Neural cell (in vitro differentiated cells): Measurements from ENCODE around the gene ALB.

Experiments
- CTCF ChIP-seq: fragments of 450-650 bp; IDR thresholded peaks from 2 replicates; pipeline ENCODE4 v1.5.1; 2014; ENCODE audit warnings: antibody characterized with exemption, mild to moderate bottlenecking, moderate library complexity; ENCODE audit not compliant: poor library complexity, severe bottlenecking
- EP300 ChIP-seq: fragments of 450-650 bp; conservative IDR thresholded peaks from 2 replicates; pipeline ENCODE4 v1.6.1; 2014; ENCODE audit warnings: antibody characterized with exemption, mild to moderate bottlenecking, moderate library complexity; ENCODE audit not compliant: poor library complexity, severe bottlenecking
- EZH2 ChIP-seq: fragments of 200-600, 300-800 bp; shearing (Covaris generic), sonication (generic); IDR thresholded peaks from 2 replicates; pipeline ENCODE4 v1.6.1; 2014; ENCODE audit warnings: antibody characterized with exemption, low read length, borderline replicate concordance, mild to moderate bottlenecking; ENCODE audit not compliant: insufficient read depth, poor library complexity, severe bottlenecking
- SMC3 ChIP-seq: fragments of 450-650 bp; conservative IDR thresholded peaks from 2 replicates; pipeline ENCODE4 v1.6.1; 2014; ENCODE audit warnings: antibody characterized with exemption, mild to moderate bottlenecking, moderate library complexity; ENCODE audit not compliant: poor library complexity
- TAF1 ChIP-seq: IDR thresholded peaks from 2 replicates; pipeline ENCODE4 v1.6.1; 2012; ENCODE audit warnings: low read depth

- no peak for TF ChIP-seq EZH2
- TF ChIP-seq CTCF: no peak
- no peak for TF ChIP-seq TAF1
- no peak for TF ChIP-seq SMC3
- TF ChIP-seq EP300: no peak
These were observed 27.7 kb downstream of the ALB start for GRCh38 chr4:73431813-73432168.
